ENCODE data around the gene SPEN. TPM values are rescaled to one million over a fixed set of nuclear protein-coding genes. Genes with fewer than 3 reads are reported as not detected.
"Not testable (repeated sequence)": the region's sequence is repeated elsewhere in the genome, so short reads cannot be mapped to it uniquely, and the experiment has no call there.

SPEN gene
- total RNA-seq, 1 donor from 2014 or later: 64.5 TPM

GRCh38 chr1:15858069-15858670 lies 10.7 kb downstream of the SPEN start:
- no peak for DNase-seq

- DNase-seq: no peak
Observed at GRCh38 chr1:15858672-15859372, 11.3 kb downstream of the SPEN start.

- no peak for DNase-seq
Observed at GRCh38 chr1:15863156-15863901, 15.8 kb downstream of the SPEN start.

- DNase-seq: no peak
Observed at GRCh38 chr1:15866721-15867201, 19.3 kb downstream of the SPEN start.

- no peak for DNase-seq
Observed at GRCh38 chr1:15867288-15867687, 19.8 kb downstream of the SPEN start.

- no peak for DNase-seq
Observed at GRCh38 chr1:15869413-15869812, 21.9 kb downstream of the SPEN start.

- DNase-seq: no peak
Observed at GRCh38 chr1:15870421-15870820, 22.9 kb downstream of the SPEN start.

GRCh38 chr1:15874471-15874870 lies 27.0 kb downstream of the SPEN start:
- no peak for DNase-seq

- no peak for DNase-seq
Observed at GRCh38 chr1:15876357-15877055, 29.0 kb downstream of the SPEN start.

- DNase-seq: no peak
Observed at GRCh38 chr1:15881961-15882360, 34.5 kb downstream of the SPEN start.

GRCh38 chr1:15882665-15883064 lies 35.2 kb downstream of the SPEN start:
- DNase-seq: no peak

- DNase-seq: no peak
Observed at GRCh38 chr1:15883326-15883725, 35.8 kb downstream of the SPEN start.

GRCh38 chr1:15884477-15884876 lies 37.0 kb downstream of the SPEN start:
- no peak for DNase-seq

- DNase-seq: no peak
Observed at GRCh38 chr1:15885269-15885668, 37.8 kb downstream of the SPEN start.

- DNase-seq: peak; percentile 99
Observed at GRCh38 chr1:15885701-15886610, 38.4 kb downstream of the SPEN start.

- no peak for DNase-seq
Observed at GRCh38 chr1:15886611-15887167, 39.2 kb downstream of the SPEN start.

- peak; percentile 16 for DNase-seq
Observed at GRCh38 chr1:15892857-15893599, 45.5 kb downstream of the SPEN start.

GRCh38 chr1:15895233-15895632 lies 47.7 kb downstream of the SPEN start:
- no peak for DNase-seq

GRCh38 chr1:15896841-15897610 lies 49.5 kb downstream of the SPEN start:
- DNase-seq: not testable (repeated sequence)

- DNase-seq: no peak
Observed at GRCh38 chr1:15899266-15899665, 51.8 kb downstream of the SPEN start.
